PC-3 (cell line): Measurements from ENCODE around the gene C1D.

ENCODE experiments used
- CTCF ChIP-seq: fragments of 300-600 bp; sonication (generic); conservative IDR thresholded peaks from 2 replicates; pipeline ENCODE4 v1.5.1; 2017; ENCODE audit warnings: antibody characterized with exemption, low read depth, mild to moderate bottlenecking, low read length
- EZH2 ChIP-seq: fragments of 300-600 bp; sonication (generic); IDR thresholded peaks from one replicate; pipeline ENCODE4 v1.6.1; 2017; ENCODE audit warnings: antibody characterized with exemption, mild to moderate bottlenecking, low read length; ENCODE audit not compliant: unreplicated experiment
- EZH2phosphoT487 ChIP-seq: fragments of 300-600 bp; sonication (generic); IDR thresholded peaks from 2 replicates; pipeline ENCODE4 v1.6.1; 2018; ENCODE audit warnings: mild to moderate bottlenecking, antibody characterized with exemption, low read length, borderline replicate concordance

- TF ChIP-seq CTCF (no peak), EZH2 (no peak), EZH2phosphoT487 (no peak)
Measured at GRCh38 chr2:67993329-67993728, 69.5 kb downstream of the C1D start.
